GM23338 (cell line): ENCODE data around the gene SHANK1. TPM values are rescaled to one million over a fixed set of nuclear protein-coding genes. Genes with fewer than 3 reads are reported as not detected.
A peak's percentile ranks its signal among the peaks of the same experiment; 100 is the strongest.

Experiments used
- ATAC-seq: fragments of 200-7000 bp; cut with Tn5 transposase; 3 replicates; pipeline ENCODE4 v1.9.1; 2020
- DNase-seq: peaks from one replicate; pipeline ENCODE4 v3.0.0-alpha.2; 2015; ENCODE audit warnings: low spot score
- H2AFZ ChIP-seq: fragments of 200-600 bp; sonication (generic); 2 replicates; pipeline ENCODE4 v1.8.0; 2016; ENCODE audit warnings: antibody characterized with exemption, mild to moderate bottlenecking, moderate library complexity
- H3F3A ChIP-seq: fragments of 200-600 bp; sonication (generic); replicated peaks from 2 replicates; pipeline ENCODE4 v1.8.0; 2017; ENCODE audit warnings: antibody characterized with exemption, mixed run types, low read depth
- H3K27ac ChIP-seq: fragments of 200-600 bp; sonication (generic); 2 replicates; pipeline ENCODE4 v1.6.1; 2016; ENCODE audit warnings: low read depth
- H3K27me3 ChIP-seq: fragments of 200-600 bp; sonication (generic); 2 replicates; pipeline ENCODE4 v1.8.0; 2016; ENCODE audit warnings: mild to moderate bottlenecking, mixed run types, moderate library complexity; ENCODE audit not compliant: insufficient read depth
- H3K36me3 ChIP-seq: fragments of 200-600 bp; sonication (generic); 2 replicates; pipeline ENCODE4 v1.8.0; 2016; ENCODE audit warnings: mild to moderate bottlenecking; ENCODE audit not compliant: insufficient read depth
- H3K4me1 ChIP-seq: fragments of 200-600 bp; sonication (generic); 2 replicates; pipeline ENCODE4 v1.8.0; 2016; ENCODE audit warnings: mild to moderate bottlenecking, moderate library complexity; ENCODE audit not compliant: insufficient read depth
- H3K4me2 ChIP-seq: fragments of 200-600 bp; sonication (generic); 2 replicates; pipeline ENCODE4 v1.7.1; 2017; ENCODE audit warnings: mixed run types
- H3K4me3 ChIP-seq: fragments of 200-600 bp; sonication (generic); 2 replicates; pipeline ENCODE4 v1.6.1; 2016; ENCODE audit warnings: mixed run types
- H3K79me2 ChIP-seq: fragments of 200-600 bp; sonication (generic); replicated peaks from 2 replicates; pipeline ENCODE4 v1.8.0; 2017; ENCODE audit warnings: mild to moderate bottlenecking; ENCODE audit not compliant: insufficient read depth
- H3K9me2 ChIP-seq: fragments of 200-600 bp; sonication (generic); 2 replicates; pipeline ENCODE4 v1.8.0; 2017; ENCODE audit not compliant: insufficient read depth
- H4K20me1 ChIP-seq: fragments of 200-600 bp; sonication (generic); replicated peaks from 2 replicates; pipeline ENCODE4 v1.8.0; 2017; ENCODE audit warnings: mild to moderate bottlenecking; ENCODE audit not compliant: insufficient read depth
- H3K27ac Mint-ChIP-seq: 2 replicates; pipeline ENCODE4 v1.8.0; 2020; ENCODE audit warnings: inconsistent platforms, mild to moderate bottlenecking, moderate library complexity, mixed read lengths
- H3K27me3 Mint-ChIP-seq: 3 replicates; pipeline ENCODE4 v1.8.0; 2022; ENCODE audit warnings: low read depth, mild to moderate bottlenecking, moderate library complexity, mixed read lengths, inconsistent platforms; ENCODE audit not compliant: insufficient read depth, poor library complexity
- H3K36me3 Mint-ChIP-seq: 3 replicates; pipeline ENCODE4 v1.8.0; 2021; ENCODE audit warnings: low read depth, mild to moderate bottlenecking, inconsistent platforms, moderate library complexity, mixed read lengths
- H3K4me1 Mint-ChIP-seq: 3 replicates; pipeline ENCODE4 v1.8.0; 2020; ENCODE audit warnings: mild to moderate bottlenecking, inconsistent platforms, mixed read lengths
- H3K4me3 Mint-ChIP-seq: 3 replicates; pipeline ENCODE4 v1.8.0; 2021; ENCODE audit warnings: moderate library complexity, mild to moderate bottlenecking, inconsistent platforms, mixed read lengths
- H3K9me3 Mint-ChIP-seq: 3 replicates; pipeline ENCODE4 v1.8.0; 2020; ENCODE audit warnings: moderate library complexity, mild to moderate bottlenecking, inconsistent platforms, mixed read lengths
- EZH2 ChIP-seq: fragments of 200-600 bp; sonication (generic); IDR thresholded peaks from one replicate; pipeline ENCODE4 v1.8.0; 2017; ENCODE audit warnings: antibody characterized with exemption, mild to moderate bottlenecking, low read depth; ENCODE audit not compliant: unreplicated experiment
- EZH2phosphoT487 ChIP-seq: fragments of 200-600 bp; sonication (generic); IDR thresholded peaks from one replicate; pipeline ENCODE4 v1.8.1; 2018; ENCODE audit warnings: antibody characterized with exemption; ENCODE audit not compliant: unreplicated experiment
- JUNB ChIP-seq: IDR thresholded peaks from one replicate; pipeline ENCODE4 v1.6.1; 2016; ENCODE audit warnings: antibody characterized with exemption; ENCODE audit not compliant: unreplicated experiment
- NANOG ChIP-seq: IDR thresholded peaks from 2 replicates; pipeline ENCODE4 v1.6.1; 2016; ENCODE audit warnings: antibody characterized with exemption, borderline replicate concordance
- REST ChIP-seq: IDR thresholded peaks from one replicate; pipeline ENCODE4 v1.6.1; 2018; ENCODE audit warnings: antibody characterized with exemption; ENCODE audit not compliant: unreplicated experiment
- STAT1 ChIP-seq: IDR thresholded peaks from one replicate; pipeline ENCODE4 v1.6.1; 2016; ENCODE audit warnings: antibody characterized with exemption; ENCODE audit not compliant: unreplicated experiment
- ZNF331 ChIP-seq: fragments of 250-450 bp; sonication (Bioruptor Pico); IDR thresholded peaks from 2 replicates; pipeline ENCODE4 v1.5.0; 2020; ENCODE audit warnings: low read depth, mild to moderate bottlenecking, moderate library complexity
- ZNF462 ChIP-seq: fragments of 250-450 bp; sonication (Bioruptor Pico); IDR thresholded peaks from 2 replicates; pipeline ENCODE4 v1.5.0; 2020; ENCODE audit warnings: mild to moderate bottlenecking, moderate library complexity
- polyA plus RNA-seq: library from polyadenylated mRNA; unstranded; fragments of >200 nt; fragmentation: Nextera tagmentation; extraction: Ambion mirVana; gene quantifications from 2 replicates; pipeline ENCODE4 v1.2.1, GENCODE V29; 2016
- total RNA-seq: library from RNA; depleted of rRNA; stranded (reverse); fragments of >200 nt; shearing (Covaris generic); gene quantifications from 2 replicates; pipeline ENCODE4 v1.2.3, GENCODE V29; 2014
- TF ChIP-seq, protein P1 (sequence below): IDR thresholded peaks from 2 replicates; pipeline ENCODE4 v1.6.1; 2016; ENCODE audit warnings: antibody characterized with exemption

Gene SHANK1
- total and polyA plus RNA-seq, 2 experiments from 2014 or later = 0.23 to 4.1 TPM

GRCh38 chr19:50723069-50723468 is 3.5 kb upstream of the SHANK1 start, which contains the start of gene CLEC11A:
CLEC11A (plus strand) TSS chr19:50723364; CDS start chr19:50723526, 162 bp downstream.
- H2AFZ ChIP-seq = peak within 1 kb of the TSS; percentile 89

More at GRCh38 chr19:50723069-50723468, 3.5 kb upstream of the SHANK1 start, which contains the start of gene CLEC11A:
- no peak within 1 kb of the TSS for H3K27ac ChIP-seq
- TF ChIP-seq JUNB = no peak
- TF ChIP-seq EZH2phosphoT487 = no peak
- no peak for TF ChIP-seq STAT1
- no peak for TF ChIP-seq ZNF331
- no peak for TF ChIP-seq EZH2
- TF ChIP-seq NANOG = no peak
- TF ChIP-seq ZNF462 (CRISPR knock-in tag) = no peak
- no peak for TF ChIP-seq REST
- TF ChIP-seq, protein P1, sequence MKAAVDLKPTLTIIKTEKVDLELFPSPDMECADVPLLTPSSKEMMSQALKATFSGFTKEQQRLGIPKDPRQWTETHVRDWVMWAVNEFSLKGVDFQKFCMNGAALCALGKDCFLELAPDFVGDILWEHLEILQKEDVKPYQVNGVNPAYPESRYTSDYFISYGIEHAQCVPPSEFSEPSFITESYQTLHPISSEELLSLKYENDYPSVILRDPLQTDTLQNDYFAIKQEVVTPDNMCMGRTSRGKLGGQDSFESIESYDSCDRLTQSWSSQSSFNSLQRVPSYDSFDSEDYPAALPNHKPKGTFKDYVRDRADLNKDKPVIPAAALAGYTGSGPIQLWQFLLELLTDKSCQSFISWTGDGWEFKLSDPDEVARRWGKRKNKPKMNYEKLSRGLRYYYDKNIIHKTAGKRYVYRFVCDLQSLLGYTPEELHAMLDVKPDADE = no peak
- Mint-ChIP-seq H3K4me1 (no peaks in the 10 kb centered on the region), H3K9me3 (peaks cover 80% of the 10 kb centered on the region), H3K4me3 (no peak within 1 kb of the TSS; the same call in 2 of the 3 replicates), H3K27me3 (peaks cover 20% of the 10 kb centered on the region), H3K27ac (no peak within 1 kb of the TSS), H3K36me3 (peaks cover 25% of the 10 kb centered on the region)
- H3K4me3 ChIP-seq = peak within 1 kb of the TSS; percentile 88
- DNase-seq (peak; percentile 51), ATAC-seq (no peak)
- H3K4me2 ChIP-seq = peak within 1 kb of the TSS; percentile 93
- H4K20me1 ChIP-seq = no peaks in the 10 kb centered on the region; the same call in 1 of the 2 replicates
- H3K4me1 ChIP-seq = peaks cover 48% of the 10 kb centered on the region
- H3K27me3 ChIP-seq = peaks cover 48% of the 10 kb centered on the region
- peaks cover 10% of the 10 kb centered on the region for H3K79me2 ChIP-seq
- no peaks in the 10 kb centered on the region for H3K36me3 ChIP-seq
- H3F3A ChIP-seq = 0 out of 2 replicates have a peak, but pooled peaks cover 7% of the 10 kb centered on the region
- no peaks in the 10 kb centered on the region for H3K9me2 ChIP-seq
